ENCODE results near the gene FASTKD3.

Gene FASTKD3

GRCh38 chr5:7851617-7852289, 17.1 kb downstream of the FASTKD3 start:
- no peak for DNase-seq
- intact Hi-C loops (cut with DNase I) = loop anchor here (10.0 kb wide), 1 partner anchor 457 kb away; the partner anchor contains the start of gene ADCY2

- intact Hi-C loops (cut with DNase I) = loop anchor here (10.0 kb wide), 1 partner anchor 456 kb away; the partner anchor contains the start of gene ADCY2
- no peak for DNase-seq
Observed at GRCh38 chr5:7851240-7851592, 17.6 kb downstream of the FASTKD3 start.

GRCh38 chr5:7850395-7851239, 18.2 kb downstream of the FASTKD3 start, which contains the start of gene CFAP90:
Gene CFAP90, minus strand, starts transcription at chr5:7851133. Its CDS starts 112 bp downstream, at chr5:7851021.
- intact Hi-C loops (cut with DNase I) = loop anchor here (10.0 kb wide), 1 partner anchor 456 kb away; the partner anchor contains the start of gene ADCY2
- DNase-seq = peak in 7 of 10 donors; percentile 33 to 93 (median 63)

GRCh38 chr5:7849681-7850394, 19.0 kb downstream of the FASTKD3 start:
- intact Hi-C loops (cut with DNase I) = loop anchor here (10.0 kb wide), 1 partner anchor 455 kb away; the partner anchor contains the start of gene ADCY2
- DNase-seq = peak in 6 of 10 donors; percentile 22 to 91 (median 36)

GRCh38 chr5:7848296-7848695, 20.5 kb downstream of the FASTKD3 start:
- no peak for DNase-seq
- intact Hi-C loops (cut with DNase I) = no loop called here

- intact Hi-C loops (cut with DNase I) = no loop called here
- DNase-seq = no peak
Observed at GRCh38 chr5:7846327-7846726, 22.5 kb downstream of the FASTKD3 start.

- no peak for DNase-seq
- intact Hi-C loops (cut with DNase I) = no loop called here
Observed at GRCh38 chr5:7845557-7845956, 23.3 kb downstream of the FASTKD3 start.

GRCh38 chr5:7844901-7845300, 23.9 kb downstream of the FASTKD3 start:
- intact Hi-C loops (cut with DNase I) = no loop called here
- DNase-seq = no peak

GRCh38 chr5:7842531-7842930, 26.3 kb downstream of the FASTKD3 start:
- intact Hi-C loops (cut with DNase I) = no loop called here
- no peak for DNase-seq

- intact Hi-C loops (cut with DNase I) = no loop called here
- no peak for DNase-seq
Observed at GRCh38 chr5:7837403-7837802, 31.4 kb downstream of the FASTKD3 start.

- intact Hi-C loops (cut with DNase I) = no loop called here
- no peak for DNase-seq
Observed at GRCh38 chr5:7834982-7835381, 33.8 kb downstream of the FASTKD3 start.

- intact Hi-C loops (cut with DNase I) = no loop called here
Observed at GRCh38 chr5:7828269-7828668, 40.6 kb downstream of the FASTKD3 start.

GRCh38 chr5:7827610-7828009, 41.2 kb downstream of the FASTKD3 start:
- intact Hi-C loops (cut with DNase I) = no loop called here
- DNase-seq = peak in 1 of 10 donors; percentile 23

More at GRCh38 chr5:7828269-7828668, 40.6 kb downstream of the FASTKD3 start:
- no peak for DNase-seq

GRCh38 chr5:7825630-7826029, 43.2 kb downstream of the FASTKD3 start:
- DNase-seq = no peak
- intact Hi-C loops (cut with DNase I) = no loop called here

- intact Hi-C loops (cut with DNase I) = no loop called here
- no peak for DNase-seq
Observed at GRCh38 chr5:7824995-7825394, 43.8 kb downstream of the FASTKD3 start.

GRCh38 chr5:7823594-7823993, 45.2 kb downstream of the FASTKD3 start:
- DNase-seq = no peak
- intact Hi-C loops (cut with DNase I) = no loop called here

GRCh38 chr5:7822449-7822848, 46.4 kb downstream of the FASTKD3 start:
- no peak for DNase-seq
- intact Hi-C loops (cut with DNase I) = no loop called here

- DNase-seq = no peak
- intact Hi-C loops (cut with DNase I) = no loop called here
Observed at GRCh38 chr5:7816535-7816901, 52.3 kb downstream of the FASTKD3 start.

GRCh38 chr5:7815892-7816534, 52.8 kb downstream of the FASTKD3 start:
- intact Hi-C loops (cut with DNase I) = no loop called here
- DNase-seq = peak; percentile 71 to 96 (median 80)

GRCh38 chr5:7814816-7815215, 54.0 kb downstream of the FASTKD3 start:
- intact Hi-C loops (cut with DNase I) = no loop called here
- no peak for DNase-seq
